ENCODE results near the gene PDE9A. TPM values are rescaled to one million over a fixed set of nuclear protein-coding genes. Genes with fewer than 3 reads are reported as not detected.

PDE9A gene
- total and polyA plus RNA-seq, 2 donors (not counting 1 experiment from before 2014, with no cell fraction given), result 0.34 to 5.8 TPM

DNA sequence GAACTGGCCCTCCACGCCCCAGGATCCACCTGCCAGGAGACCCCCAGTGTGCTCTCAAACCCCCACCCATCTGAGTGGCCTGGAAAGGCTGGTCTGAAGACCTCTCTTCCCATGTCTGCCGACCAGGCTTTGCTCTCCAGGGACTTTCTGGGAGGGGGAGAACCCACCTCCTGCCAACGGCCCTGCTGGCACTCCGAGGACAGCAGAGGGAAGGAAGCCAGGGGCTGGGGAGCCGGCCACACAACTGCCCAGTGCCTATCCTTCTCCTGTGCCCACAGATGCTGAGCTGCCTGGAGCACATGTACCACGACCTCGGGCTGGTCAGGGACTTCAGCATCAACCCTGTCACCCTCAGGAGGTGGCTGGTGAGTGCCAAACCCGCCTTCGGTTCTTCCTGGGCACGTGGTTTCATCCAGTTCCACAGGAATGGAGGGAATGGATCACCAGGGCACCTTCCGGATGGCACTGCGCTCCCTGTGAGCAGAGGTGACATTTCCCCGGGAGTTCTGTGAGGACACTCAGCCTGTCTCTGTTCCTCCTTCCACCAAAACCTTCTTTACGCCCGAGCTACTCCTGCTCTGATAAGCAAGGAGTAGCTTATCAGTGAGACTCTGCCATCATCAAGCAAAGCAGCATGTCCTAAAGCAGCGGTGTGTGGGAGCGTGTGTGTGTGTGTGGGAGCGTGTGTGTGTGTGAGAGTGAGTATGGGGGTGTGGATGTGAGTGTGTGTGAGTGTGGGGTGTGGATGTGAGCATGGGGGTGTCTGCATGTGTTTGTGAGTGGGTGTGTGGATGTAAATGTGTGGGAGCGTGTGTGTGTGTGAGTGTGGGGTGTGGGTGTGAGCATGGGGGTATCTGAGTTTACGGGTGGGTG lies 105.5 kb downstream of the PDE9A start:
- no peaks in the 10 kb centered on the region for H3K27me3 Mint-ChIP-seq
- Histone ChIP-seq H3K9ac (ENCODE audit: low read length) (no peak overlapping the region), H3K4me1 (ENCODE audit: control insufficient read depth in 2 of 2, insufficient read depth in 2 of 2, low read length in 2 of 2) (no peaks in the 10 kb centered on the region), H3K27me3 (replicated peaks in 1 of 4; ENCODE audit: control extremely low read depth in 1 of 4, control insufficient read depth in 3 of 4, insufficient read depth in 4 of 4, low read length in 3 of 4) (no peaks in the 10 kb centered on the region), H3K9me3 (ENCODE audit: control extremely low read depth in 1 of 3, control insufficient read depth in 2 of 3, insufficient read depth in 1 of 3, low read length in 2 of 3) (no peaks in the 10 kb centered on the region), H3K79me2 (ENCODE audit: control insufficient read depth, insufficient read depth, low read length) (no peaks in the 10 kb centered on the region), H3K27ac (ENCODE audit: low read length in 2 of 2) (no peak overlapping the region), H3K4me3 (ENCODE audit: control extremely low read depth in 1 of 5, extremely low read depth in 1 of 5, insufficient read depth in 1 of 5, low read depth in 2 of 5, low read length in 4 of 5) (no peak overlapping the region), H3K4me2 (replicated peaks; ENCODE audit: low read depth, low read length, poor library complexity, severe bottlenecking) (no peak overlapping the region), H2AFZ (ENCODE audit: insufficient read depth, low read depth, low read length, poor library complexity, severe bottlenecking) (no peak overlapping the region), H3K36me3 (replicated peaks in 1 of 2; ENCODE audit: control extremely low read depth in 1 of 2, control insufficient read depth in 1 of 2, extremely low read depth in 1 of 2, insufficient read depth in 2 of 2, low read length in 1 of 2) (no peaks in the 10 kb centered on the region), H4K20me1 (ENCODE audit: control insufficient read depth, insufficient read depth, low read length, poor library complexity, severe bottlenecking) (no peaks in the 10 kb centered on the region)
- no peak overlapping the region for H3K27ac Mint-ChIP-seq
- no peak overlapping the region for H3K4me3 Mint-ChIP-seq
- intact Hi-C loops (cut with micrococcal nuclease), result no loop called here
- H3K4me1 Mint-ChIP-seq, result no peaks in the 10 kb centered on the region
- WGBS (ENCODE audit: insufficient coverage), result 86% methylated on average over 20 of the region's 20 CpGs
- DNase-seq (no peak), ATAC-seq (ENCODE audit: low read depth) (no peak)
- no peak for TF ChIP-seq EZH2 (IDR thresholded peaks at IDR 0.05; ENCODE audit: borderline replicate concordance, insufficient read depth, low read depth, low read length, poor library complexity, severe bottlenecking)
- no peak for TF ChIP-seq CTCF (IDR thresholded peaks at IDR 0.05)
- H3K9me3 Mint-ChIP-seq (ENCODE audit: insufficient read depth), result no peaks in the 10 kb centered on the region
- POLR2A ChIA-PET, result no interaction called here
- CTCF ChIA-PET, result interaction anchor here (0.7 kb wide), 1 partner anchor 32 kb away, joined by 3 read pairs; no protein-coding TSS in a partner anchor

DNA sequence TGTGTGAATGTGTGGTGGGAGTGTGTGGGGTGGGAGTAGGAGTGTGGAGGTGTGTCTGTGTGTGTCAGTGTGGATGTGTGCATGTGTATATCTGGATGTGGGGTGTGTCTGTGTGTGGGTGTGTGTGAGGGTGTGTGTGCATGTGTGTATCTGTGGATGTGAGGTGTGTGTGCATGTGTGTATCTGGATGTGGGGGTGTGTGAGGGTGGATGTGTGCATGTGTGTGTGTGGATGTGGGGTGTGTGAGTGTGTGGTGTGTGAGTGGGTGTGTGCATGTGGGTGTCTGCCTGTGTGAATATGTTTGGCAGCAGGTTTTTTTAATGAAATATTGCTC lies 106.1 kb downstream of the PDE9A start:
- no peaks in the 10 kb centered on the region for H3K9me3 Mint-ChIP-seq (ENCODE audit: insufficient read depth)
- Histone ChIP-seq H3K36me3 (replicated peaks in 1 of 2; ENCODE audit: control extremely low read depth in 1 of 2, control insufficient read depth in 1 of 2, extremely low read depth in 1 of 2, insufficient read depth in 2 of 2, low read length in 1 of 2) (no peaks in the 10 kb centered on the region), H3K4me2 (replicated peaks; ENCODE audit: low read depth, low read length, poor library complexity, severe bottlenecking) (no peak overlapping the region), H3K79me2 (ENCODE audit: control insufficient read depth, insufficient read depth, low read length) (no peaks in the 10 kb centered on the region), H3K4me3 (ENCODE audit: control extremely low read depth in 1 of 5, extremely low read depth in 1 of 5, insufficient read depth in 1 of 5, low read depth in 2 of 5, low read length in 4 of 5) (no peak overlapping the region), H3K9me3 (ENCODE audit: control extremely low read depth in 1 of 3, control insufficient read depth in 2 of 3, insufficient read depth in 1 of 3, low read length in 2 of 3) (no peaks in the 10 kb centered on the region), H3K27ac (ENCODE audit: low read length in 2 of 2) (no peak overlapping the region), H3K9ac (ENCODE audit: low read length) (no peak overlapping the region), H4K20me1 (ENCODE audit: control insufficient read depth, insufficient read depth, low read length, poor library complexity, severe bottlenecking) (no peaks in the 10 kb centered on the region), H3K4me1 (ENCODE audit: control insufficient read depth in 2 of 2, insufficient read depth in 2 of 2, low read length in 2 of 2) (no peaks in the 10 kb centered on the region), H2AFZ (ENCODE audit: insufficient read depth, low read depth, low read length, poor library complexity, severe bottlenecking) (no peak overlapping the region), H3K27me3 (replicated peaks in 1 of 4; ENCODE audit: control extremely low read depth in 1 of 4, control insufficient read depth in 3 of 4, insufficient read depth in 4 of 4, low read length in 3 of 4) (no peaks in the 10 kb centered on the region)
- ATAC-seq (ENCODE audit: low read depth), result no peak
- no peak for DNase-seq
- ChIA-PET POLR2A (no interaction called here), CTCF (no interaction called here)
- no peak for TF ChIP-seq EZH2 (IDR thresholded peaks at IDR 0.05; ENCODE audit: borderline replicate concordance, insufficient read depth, low read depth, low read length, poor library complexity, severe bottlenecking)
- no peak for TF ChIP-seq CTCF (IDR thresholded peaks at IDR 0.05)
- no peaks in the 10 kb centered on the region for H3K4me1 Mint-ChIP-seq
- H3K4me3 Mint-ChIP-seq, result no peak overlapping the region
- no peaks in the 10 kb centered on the region for H3K27me3 Mint-ChIP-seq
- intact Hi-C loops (cut with micrococcal nuclease), result no loop called here
- H3K27ac Mint-ChIP-seq, result no peak overlapping the region
